K562 treated with DMSO at 1 percent for 24 hours (cell line): ENCODE results near the gene ZNF593OS. TPM values are rescaled to one million over a fixed set of nuclear protein-coding genes. Genes with fewer than 3 reads are reported as not detected.

Experiments used
- total RNA-seq: library from RNA; unstranded; fragments of 300-600 nt; gene quantifications from 2 replicates; pipeline ENCODE4 v1.2.3, GENCODE V29; 2022; ENCODE audit warnings: low read depth; ENCODE audit not compliant: insufficient read depth

The ZNF593OS gene
- total RNA-seq, result 0.92 TPM in 1 of 2 replicates, not detected in the other

DNA sequence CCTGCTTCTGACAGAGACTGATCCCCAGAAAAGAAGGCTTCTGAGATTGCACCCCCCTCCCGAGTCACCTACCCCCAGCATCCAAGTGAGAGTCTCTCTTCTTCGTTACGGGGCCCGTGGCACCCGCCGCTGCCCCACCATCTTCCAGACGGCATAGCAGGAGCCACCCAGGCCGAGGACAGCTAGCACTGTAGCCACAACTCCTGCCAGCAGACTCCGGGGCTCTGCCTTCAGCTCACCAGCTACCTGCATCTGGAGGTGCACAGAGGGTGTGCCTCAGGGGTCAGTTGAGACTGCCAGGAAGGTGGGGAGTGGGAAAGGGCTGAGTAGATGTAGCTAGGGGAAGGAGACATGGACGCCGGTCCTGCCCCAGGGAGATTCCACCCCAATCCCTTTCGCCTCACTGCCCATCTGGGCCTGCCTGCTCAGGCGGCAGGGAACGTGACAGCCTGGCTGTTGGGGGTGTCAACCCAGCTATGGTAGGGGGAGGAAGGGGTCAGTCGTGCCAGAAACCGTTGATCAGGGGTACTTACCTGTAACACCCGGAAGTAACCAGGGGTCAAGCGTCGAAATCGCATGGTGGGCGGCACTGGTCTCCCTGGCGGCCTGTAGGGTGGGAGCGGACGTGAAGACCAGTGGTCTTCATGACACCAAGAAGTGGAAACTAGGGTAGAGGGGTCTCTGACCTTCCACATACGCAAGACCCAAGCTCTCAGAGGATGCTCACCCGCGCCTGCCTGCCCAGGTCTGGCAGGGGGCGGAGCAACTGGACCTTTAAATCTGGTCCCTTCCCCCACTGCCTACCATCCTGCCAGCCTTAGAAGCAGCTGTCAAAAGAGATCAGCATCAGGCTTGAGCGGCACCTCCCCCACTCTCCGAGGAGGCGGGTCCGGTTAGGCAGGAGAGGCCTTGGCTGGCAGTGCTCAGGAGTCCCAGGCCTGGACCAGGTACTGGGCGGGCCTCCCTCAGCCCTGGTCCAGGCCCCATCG is at the start of gene ZNF593OS:
TSS of gene ZNF593OS (minus strand) at position 749 of the 989 bp plus-strand sequence. CDS start at position 578, 171 bp downstream.

DNA sequence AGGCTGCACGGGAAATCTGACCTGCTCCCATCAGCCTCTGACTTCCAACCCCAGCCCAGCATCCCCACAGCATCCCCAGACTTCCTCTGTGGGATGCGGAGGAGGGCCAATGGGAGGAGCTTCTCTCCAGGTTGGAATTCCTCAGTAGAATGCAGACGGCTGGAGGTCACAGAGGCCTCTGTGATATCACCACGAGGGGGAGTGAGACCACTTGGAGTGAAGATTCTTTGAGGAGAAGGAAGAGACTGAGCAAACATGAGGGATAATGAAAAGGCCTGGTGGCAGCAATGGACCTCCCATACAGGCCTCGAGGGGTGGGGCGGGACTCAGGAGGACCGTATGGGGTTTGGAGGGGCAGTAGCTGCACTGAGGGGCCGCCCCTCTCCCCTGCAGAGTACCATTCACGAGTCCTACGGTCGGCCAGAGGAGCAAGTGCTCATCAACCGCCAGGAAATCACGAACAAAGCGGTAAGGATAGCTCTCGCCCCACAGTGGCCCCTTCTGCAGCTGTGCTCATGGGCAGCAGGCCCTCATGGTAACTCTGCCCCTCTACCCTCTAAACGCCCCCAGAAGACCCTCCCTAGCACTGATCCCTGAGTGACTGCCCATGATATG is 18.8 kb upstream of the ZNF593OS start, which contains the start of gene CATSPER4:
TSS of gene CATSPER4 (plus strand) at position 230 of the 615 bp plus-strand sequence. CDS start at position 256, 26 bp downstream.

DNA sequence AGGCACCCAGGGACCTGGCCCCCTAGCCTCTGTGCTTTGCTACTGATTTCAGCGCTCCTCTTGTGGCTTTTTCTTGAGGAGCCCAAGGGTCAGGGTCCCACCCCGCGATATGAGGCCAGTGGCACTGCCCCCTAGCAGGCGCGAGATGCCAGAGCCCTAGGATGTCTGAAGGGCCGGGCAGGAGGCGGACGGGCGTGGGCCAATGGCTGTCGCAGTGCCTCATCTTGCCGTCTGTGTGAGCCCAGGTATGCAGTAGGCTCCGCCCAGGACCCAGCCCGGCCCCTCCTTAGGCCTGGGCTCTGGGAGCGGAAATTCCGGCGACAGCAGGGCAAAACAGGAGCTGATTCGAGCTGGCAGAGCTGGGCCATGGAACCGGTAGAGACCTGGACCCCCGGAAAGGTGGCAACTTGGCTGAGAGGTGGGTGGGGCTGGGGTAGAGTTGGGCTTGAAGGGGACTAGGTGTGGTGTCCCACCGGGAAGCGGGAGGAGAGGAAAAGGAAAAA is 5.6 kb upstream of the ZNF593OS start, which contains the start of gene CNKSR1:
TSS of gene CNKSR1 (plus strand) at position 310 of the 503 bp plus-strand sequence. CDS start at position 367, 57 bp downstream.

DNA sequence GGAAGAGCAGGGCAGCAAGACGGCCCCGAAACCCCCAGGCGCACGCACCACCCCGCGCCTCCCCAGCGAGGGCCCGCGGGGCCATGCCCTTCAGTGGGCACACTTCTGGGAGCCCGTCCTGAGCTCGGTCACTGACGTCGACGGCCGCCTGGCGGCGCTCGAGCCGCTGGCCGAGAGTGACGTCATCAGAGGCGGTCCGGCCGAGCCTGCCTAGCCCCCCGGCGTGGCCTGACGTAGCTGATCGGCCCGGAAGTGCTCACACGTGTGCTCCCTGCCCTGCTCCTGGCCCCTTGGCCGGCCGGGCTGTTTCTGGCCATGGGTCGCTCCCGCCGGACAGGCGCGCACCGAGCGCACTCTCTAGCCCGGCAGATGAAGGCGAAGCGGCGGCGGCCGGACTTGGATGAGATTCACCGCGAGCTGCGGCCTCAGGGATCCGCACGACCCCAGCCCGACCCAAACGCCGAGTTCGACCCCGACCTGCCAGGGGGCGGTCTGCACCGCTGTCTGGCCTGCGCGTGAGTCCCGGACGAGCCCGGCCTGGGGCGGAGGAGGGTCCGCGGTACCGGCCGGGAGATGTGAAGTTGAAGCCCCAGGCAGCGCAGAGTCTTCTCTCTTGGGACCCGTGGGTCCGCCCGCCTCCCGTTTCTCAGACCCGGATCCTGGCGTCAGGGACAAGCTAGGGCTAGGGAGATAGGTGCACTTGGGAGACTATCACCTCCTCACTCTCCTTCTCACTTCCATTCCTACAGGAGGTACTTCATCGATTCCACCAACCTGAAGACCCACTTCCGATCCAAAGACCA is 1.8 kb downstream of the ZNF593OS start, which contains the start of gene ZNF593:
TSS of gene ZNF593 (plus strand) at position 240 of the 803 bp plus-strand sequence. CDS start at position 316, 76 bp downstream.

DNA sequence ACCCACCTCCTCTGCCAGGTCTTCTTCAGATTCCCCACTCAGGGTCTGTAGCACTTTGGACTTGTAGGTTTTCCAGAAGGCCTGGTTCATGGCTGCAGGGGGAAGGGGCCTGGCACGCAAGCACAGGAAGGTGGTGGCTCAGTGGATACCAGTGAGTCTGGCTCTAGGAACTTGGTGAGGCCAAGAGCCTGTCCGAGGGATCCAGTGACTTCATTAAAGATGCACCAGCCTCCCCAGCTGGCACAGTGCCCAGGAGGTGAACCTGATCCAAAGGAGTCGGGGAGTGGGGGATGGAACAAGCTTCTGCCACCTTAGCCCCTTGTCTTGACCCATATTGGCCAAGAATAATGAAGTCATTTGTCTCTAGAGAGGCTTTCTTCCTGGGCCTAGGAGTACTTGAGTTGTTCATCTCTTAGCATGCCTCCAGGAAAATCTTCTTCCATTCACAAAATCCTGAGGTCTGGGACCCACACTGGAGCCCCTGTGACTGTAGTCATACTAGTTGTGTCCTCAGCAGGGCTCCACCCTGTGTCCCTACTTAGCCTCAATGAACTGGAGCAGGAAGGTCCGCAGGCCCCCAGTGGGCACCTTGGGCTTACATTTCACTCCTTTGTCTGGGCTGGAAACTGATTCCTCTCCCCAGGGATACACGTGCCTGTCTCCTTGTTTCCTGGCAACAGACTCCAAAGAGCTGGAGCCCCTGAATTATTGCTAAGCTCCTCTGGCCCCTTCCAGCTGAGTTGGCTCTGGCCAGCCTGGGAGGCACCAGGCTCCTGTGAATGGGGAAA is 3.0 kb downstream of the ZNF593OS start, which contains the start of gene C1orf232:
TSS of gene C1orf232 (minus strand) at position 554 of the 788 bp plus-strand sequence. CDS start at position 90, 464 bp downstream.

DNA sequence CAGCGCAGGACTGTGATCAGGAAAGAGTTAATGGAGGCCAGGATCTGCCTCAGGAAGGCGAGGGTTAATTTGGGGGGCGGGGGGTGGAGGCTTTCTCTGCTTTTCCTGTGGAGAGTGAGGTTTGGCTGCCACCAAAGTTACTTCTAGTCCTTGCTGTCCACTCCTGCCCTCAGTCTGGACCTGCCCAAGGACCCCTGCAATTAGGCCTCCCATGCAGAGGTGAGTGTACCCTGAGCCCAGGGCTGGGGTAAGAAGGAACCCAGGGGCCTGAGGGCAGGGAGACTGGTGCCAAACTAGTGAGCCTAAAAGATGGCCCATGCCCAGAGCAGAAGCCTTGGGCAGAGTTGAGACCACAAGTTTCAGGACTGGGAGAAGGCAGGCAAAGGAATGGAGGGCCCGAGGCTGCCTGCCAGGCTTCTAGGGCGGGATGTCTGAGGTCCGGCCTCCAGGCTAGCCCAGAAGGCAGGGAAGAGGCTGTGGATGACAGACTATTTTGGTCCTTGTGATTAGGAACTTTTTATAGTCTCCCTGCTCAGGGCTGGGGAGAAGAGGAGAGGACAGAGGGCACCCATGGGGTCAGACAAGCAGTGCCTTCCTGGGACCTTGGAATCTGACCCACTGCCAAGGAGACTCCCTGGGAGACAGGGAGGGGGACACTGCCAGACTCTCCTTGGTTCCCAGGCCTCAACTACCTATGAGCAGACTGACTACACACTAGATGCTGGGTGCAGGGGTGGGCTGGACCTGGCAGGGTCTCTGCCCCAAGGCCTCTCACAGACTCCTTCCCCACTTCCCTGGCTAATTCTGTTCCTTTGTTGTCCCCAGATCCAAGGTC is 12.5 kb downstream of the ZNF593OS start, which contains the start of gene FAM110D:
TSS of gene FAM110D (plus strand) at position 172 of the 835 bp plus-strand sequence. CDS start 2,213 bp downstream, outside the sequence.

Other genes starting within 250 kb of the ZNF593OS start
- gene PAFAH2, start 173.8 kb downstream of the ZNF593OS start, total RNA-seq, result 10.2 and 11.5 TPM in 2 replicates
- gene EXTL1, start 150.1 kb downstream of the ZNF593OS start, total RNA-seq, result 0.38 and 0.78 TPM in 2 replicates
- gene SLC30A2, start 125.7 kb downstream of the ZNF593OS start, total RNA-seq, result not detected in 2 replicates
- gene TRIM63, start 104.2 kb downstream of the ZNF593OS start, total RNA-seq, result 0.20 TPM in 1 of 2 replicates, not detected in the other
- 9.6 and 10.9 TPM in 2 replicates for gene PDIK1L, start 60.0 kb downstream of the ZNF593OS start, total RNA-seq
- gene FAM110D, start 12.8 kb downstream of the ZNF593OS start, total RNA-seq, result 0.37 and 0.91 TPM in 2 replicates
- gene C1orf232, start 2.9 kb downstream of the ZNF593OS start, total RNA-seq, result not detected in 2 replicates
- gene ZNF593, start 1.9 kb downstream of the ZNF593OS start, total RNA-seq, result 101 and 116 TPM in 2 replicates
- 0.59 and 1.3 TPM in 2 replicates for gene CNKSR1, start 5.7 kb upstream of the ZNF593OS start, total RNA-seq
- gene CATSPER4, start 18.8 kb upstream of the ZNF593OS start, total RNA-seq, result not detected in 2 replicates
- 68.9 and 78.3 TPM in 2 replicates for gene CEP85, start 62.4 kb upstream of the ZNF593OS start, total RNA-seq
- 67.9 and 75.6 TPM in 2 replicates for gene SH3BGRL3, start 108.3 kb upstream of the ZNF593OS start, total RNA-seq
- gene UBXN11, start 134.8 kb upstream of the ZNF593OS start, total RNA-seq, result 21.7 and 22.2 TPM in 2 replicates
- 46.6 and 48.8 TPM in 2 replicates for gene CD52, start 146.1 kb upstream of the ZNF593OS start, total RNA-seq
- gene CRYBG2, start 182.3 kb upstream of the ZNF593OS start, total RNA-seq, result 4.1 and 8.8 TPM in 2 replicates
- not detected in 2 replicates for gene ZNF683, start 200.9 kb upstream of the ZNF593OS start, total RNA-seq
- gene LIN28A, start 239.0 kb upstream of the ZNF593OS start, total RNA-seq, result not detected in 2 replicates